NCI-H1694 (cell line): Measurements from ENCODE around the gene CDKL2.

ENCODE experiments used
- DNase-seq: peaks from one replicate; lab custom pipeline; 2025; lab: John Stamatoyannopoulos, UW

Gene CDKL2

DNA sequence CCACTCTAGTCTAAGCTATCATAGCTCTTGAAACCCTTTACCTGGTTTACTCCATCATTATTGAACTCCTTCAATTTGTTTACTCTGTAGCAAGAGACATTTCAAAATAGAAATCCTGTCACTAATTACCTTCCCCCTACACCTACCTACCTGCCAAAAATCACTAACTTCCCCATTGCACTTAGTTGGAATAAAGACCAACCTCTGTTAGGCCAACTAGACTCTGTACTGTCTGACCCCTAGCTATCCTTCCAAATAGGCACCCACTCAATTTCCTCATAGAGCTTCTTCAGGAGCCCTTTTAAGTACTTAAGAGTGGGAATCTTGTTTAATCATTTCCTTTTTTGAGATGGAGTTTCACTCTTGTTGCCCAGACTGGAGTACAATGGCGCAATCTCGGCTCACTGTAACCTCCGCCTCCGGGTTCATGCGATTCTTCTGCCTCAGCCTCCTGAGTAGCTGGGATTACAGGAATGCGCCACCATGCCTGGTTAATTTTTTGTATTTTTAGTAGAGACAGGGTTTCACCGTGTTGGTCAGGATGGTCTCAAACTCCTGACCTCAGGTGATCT lies 8.9 kb upstream of the CDKL2 start:
- no peak for DNase-seq

DNA sequence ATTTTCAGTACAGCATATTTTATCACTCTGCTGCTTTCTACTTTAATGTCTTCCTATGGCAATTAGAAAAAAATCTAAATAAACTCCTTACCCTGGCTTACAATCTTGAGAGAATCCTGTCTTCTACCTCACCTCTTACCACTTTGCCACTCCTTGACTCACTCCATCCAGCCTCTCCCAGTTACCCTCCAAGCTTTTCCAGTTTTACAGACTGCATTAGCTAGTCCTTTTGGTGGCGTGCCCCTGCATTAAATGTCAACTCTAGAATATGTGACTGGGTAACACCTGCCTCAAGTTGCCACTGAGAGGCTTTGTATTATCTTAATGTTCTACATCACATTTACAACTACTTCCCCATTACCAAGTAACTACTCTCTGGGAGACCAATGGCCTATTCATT lies 7.5 kb upstream of the CDKL2 start:
- no peak for DNase-seq

DNA sequence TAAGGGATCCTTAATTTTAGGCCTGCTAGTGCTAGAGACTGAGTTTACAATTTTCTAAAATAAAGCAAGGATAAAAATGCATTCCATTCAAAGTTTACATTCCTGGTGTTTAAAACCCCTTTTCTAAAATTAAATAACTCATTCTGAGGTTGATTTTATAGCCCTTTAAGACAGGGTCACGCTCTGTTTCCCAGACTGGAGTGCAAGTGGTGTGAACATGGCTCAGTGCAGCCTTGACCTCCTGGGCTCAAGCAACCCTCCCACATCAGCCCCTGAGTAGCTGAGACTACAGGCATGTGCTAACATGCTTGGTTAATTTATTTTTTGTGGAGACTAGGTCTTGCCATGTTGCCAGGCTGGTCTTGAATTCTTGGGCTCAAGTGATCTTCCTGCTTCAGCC lies 6.8 kb upstream of the CDKL2 start:
- DNase-seq: no peak

DNA sequence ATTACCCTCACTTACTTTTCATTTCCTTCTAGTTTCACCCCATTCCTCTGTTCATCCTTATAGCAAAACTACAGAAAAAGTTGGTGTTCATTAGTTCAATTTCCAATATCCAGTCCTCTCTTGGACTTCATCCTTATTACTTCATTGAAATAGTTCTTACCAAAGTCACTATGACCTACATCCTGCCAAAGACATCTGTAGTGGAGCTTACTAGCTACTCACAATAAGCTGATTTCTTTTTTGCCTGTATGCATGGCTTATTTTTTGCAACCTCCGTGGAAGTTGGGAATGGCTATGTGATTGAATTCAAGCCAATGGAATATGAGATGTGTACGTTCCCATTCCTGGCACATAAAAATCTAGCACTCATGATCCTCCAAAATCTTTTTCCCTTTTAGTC lies 4.6 kb upstream of the CDKL2 start:
- DNase-seq: no peak

DNA sequence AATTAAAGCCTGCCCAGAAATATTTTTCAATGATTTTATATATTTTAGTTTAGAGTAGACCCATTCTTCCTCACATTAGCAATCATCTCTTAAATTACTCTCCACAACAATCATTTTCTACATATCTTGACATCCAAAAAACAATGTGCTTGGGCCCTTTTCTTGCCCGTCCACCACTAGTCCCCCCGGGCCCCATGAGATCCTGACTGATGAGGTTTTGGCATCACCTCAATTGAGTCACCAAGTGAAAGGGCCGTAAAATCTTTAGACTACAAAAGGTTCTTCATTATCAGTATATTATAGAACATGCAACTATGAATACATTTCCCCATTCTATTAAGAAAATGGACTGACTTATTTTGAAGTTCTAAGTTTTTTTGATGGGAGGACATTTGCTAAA lies 4.0 kb upstream of the CDKL2 start:
- DNase-seq: no peak

DNA sequence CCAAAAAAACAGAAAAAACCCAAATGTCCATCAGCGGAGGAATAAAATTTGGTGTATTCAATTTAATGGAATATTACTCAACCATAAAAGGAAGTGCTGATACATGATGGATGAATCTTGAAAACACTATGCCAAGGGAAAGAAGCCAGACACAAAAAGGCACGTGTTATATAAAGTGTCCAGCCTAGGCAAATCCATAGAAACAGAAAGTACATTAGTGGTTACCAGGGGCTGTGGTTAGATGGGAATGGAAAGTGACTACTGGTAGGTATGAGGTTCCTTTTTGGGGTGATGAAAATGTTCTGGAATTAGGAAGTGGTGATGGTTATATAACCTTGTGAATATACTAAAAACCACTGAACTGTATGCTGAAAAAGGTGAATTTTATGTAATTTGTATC lies 3.5 kb upstream of the CDKL2 start:
- no peak for DNase-seq

DNA sequence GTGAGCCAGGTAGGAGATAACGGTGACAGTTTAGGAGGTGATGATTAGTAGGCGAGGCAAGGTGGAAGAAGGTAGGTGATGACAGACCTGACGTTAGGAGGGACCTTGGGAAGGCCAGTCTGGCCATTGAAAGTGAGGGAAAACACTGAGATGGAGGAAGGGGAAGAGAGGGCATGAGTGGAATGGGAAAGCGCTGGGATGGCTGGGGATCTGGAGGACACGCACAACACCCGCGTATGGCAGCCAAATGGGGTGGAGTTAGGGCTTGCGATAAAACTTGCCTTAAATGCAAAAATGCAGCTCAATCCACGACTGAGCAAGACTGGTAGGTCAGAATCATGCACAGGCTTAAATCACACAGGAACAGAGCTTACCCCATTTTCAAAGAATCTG lies 605 bp upstream of the CDKL2 start:
- DNase-seq: no peak

DNA sequence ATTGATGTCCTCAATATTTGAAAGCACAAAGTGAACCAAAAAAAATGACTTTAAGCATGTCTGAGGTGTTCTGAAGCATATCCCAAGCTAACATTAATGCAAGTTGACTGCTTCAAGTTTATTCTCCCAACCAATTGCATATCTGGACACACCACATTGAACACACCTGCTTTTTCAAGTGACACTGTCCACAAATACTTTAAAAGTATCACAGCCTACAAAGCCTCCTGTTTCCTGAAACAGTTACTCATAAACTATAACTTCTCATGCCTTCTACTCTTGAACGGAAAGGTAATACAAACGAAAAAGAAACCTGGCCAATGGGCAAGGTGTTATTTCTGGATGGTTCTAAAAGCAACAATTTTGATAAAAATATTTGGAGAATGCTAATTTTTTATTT lies 1.1 kb downstream of the CDKL2 start:
- DNase-seq: no peak

DNA sequence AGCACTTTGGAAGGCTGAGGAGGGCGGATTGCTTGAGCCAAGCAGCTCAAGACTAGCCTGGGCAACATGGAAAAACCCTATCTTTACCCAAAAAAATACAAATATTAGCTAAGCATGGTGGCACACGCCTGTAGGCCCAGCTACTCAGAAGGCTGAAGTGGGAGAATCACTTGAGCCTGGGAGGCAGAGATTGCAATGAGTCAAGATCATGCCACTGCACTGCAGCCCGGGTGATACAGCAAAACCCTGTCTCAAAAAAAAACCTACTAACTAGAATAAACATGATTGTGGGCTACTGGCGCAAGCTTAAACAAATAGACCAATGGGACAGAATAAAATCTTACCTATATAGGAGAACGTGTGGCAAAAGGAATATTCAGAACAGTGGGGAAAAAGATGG lies 7.3 kb downstream of the CDKL2 start:
- no peak for DNase-seq

DNA sequence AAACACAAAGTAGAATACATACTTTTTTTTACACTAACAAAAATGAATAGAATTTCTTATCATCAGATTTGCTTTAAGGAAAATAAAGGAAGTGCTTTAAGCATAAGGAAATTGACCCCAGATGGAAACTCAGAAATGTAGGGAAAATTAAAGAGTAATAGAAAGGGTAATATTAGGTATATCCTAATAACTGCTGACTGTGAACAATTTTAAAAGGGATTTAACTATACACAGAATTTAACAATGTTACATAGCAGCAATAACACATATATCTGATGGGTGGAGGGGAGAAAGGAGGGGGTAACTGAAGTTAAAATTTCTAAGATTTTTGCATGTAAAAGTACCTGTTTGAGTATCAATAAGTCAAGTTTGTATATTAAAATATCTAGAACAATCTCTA lies 8.6 kb downstream of the CDKL2 start:
- DNase-seq: no peak

DNA sequence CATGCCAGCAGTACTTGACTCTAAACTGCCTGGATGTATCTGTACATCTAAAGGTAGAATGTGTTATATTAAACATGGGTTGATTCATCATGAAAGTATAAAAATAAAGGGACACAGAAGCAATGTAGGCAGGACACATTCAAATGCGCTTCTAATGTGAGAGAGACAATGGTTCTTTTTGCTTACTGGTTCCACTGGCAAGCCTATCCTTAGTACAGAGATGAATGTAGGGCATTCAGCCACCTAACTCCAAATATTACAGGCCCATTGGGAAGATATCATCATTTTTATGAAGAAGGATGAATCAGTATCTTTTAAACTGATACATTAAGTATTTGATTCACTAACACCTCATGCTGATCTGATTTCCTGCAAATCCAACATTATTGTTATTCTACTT lies 18.0 kb downstream of the CDKL2 start:
- DNase-seq: no peak

DNA sequence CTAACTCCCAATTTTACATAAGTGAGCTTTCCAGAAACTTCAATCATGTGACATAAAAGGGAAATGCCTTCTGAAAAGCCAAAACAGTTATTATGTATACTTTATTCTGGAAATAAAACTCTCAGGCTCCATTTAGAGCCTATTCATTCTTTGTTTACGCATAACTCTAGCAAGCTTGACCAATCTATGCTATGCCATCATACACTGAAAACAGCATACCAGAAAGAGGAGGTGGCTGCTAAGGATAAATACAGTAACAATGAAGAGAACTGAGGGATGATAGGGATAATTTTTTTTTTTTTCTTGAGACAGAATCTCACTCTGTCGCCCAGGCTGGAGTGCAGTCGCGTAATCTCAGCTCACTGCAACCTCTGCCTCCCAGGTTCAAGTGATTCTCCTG lies 24.4 kb downstream of the CDKL2 start:
- no peak for DNase-seq

DNA sequence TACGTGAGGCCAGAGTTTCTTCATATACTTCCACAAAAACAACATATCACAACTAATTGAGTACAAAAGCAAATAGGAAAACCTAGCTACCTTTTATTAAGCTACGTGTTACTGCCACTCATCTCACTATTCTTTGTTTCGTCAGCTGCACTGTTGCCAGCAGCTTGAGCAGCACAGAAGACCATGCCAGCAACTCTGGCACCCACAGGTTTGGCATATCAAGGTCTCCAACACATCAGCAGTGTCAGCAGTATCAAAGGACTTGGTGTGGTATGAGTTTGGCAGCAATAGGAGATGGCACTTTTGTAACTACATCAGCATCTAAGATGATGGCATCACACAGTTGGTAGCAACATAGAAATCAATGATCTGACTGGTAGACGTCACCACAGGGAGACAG lies 30.7 kb downstream of the CDKL2 start:
- no peak for DNase-seq

DNA sequence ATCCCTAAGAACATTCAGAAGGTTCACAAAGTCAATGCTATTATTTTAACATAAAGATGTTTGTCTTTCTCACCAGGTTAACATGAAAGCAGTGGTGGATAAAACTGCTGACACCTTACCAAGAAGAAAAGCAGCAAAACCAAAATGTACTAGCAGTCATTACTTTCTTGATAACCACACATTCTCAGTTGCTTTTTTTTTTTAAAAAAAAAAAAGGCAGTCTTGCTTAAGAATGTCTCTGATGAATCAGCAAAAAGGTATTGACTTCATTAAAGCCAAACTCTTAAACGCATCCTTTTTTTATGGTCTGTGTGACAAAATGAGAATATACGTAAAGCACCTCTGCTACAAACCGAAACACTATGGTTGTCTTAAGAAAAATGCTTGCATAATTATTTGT lies 31.9 kb downstream of the CDKL2 start:
- no peak for DNase-seq

DNA sequence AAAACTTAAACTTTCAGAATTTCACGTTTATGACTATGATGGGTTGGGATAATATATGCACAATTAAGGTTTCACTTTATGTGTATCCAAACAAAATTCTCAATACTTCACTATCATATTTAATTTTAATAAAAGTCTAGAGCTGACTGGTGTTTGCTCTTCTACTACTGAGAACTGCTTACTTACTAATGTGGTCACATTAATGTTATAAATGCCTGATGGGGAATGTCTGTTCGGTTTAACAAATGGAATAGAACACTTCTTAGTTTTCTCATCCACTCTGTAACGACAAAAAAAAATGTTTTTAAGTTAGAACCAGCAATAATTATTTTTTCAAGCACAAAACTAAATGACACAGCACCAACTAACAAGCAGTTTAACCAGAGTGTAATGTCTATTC lies 34.3 kb downstream of the CDKL2 start:
- DNase-seq: no peak

DNA sequence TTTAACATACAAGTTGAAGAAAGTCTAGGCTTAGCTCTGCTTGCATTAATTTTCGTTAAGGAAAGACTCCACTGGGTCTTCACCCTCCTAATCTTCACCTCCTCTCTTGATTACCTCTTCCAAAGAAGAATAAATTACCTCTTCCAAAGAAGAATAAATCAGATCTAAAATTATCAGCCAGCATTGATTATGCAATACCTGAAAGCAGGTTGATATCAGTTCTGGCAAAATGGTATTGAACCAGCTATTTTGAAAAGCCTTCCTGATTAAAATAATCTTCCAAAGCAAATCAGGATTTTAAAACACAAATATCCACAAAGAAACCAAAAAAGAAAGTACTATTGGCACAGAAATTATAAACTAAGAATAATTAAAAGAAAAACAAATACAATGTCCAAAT lies 36.9 kb downstream of the CDKL2 start:
- no peak for DNase-seq

DNA sequence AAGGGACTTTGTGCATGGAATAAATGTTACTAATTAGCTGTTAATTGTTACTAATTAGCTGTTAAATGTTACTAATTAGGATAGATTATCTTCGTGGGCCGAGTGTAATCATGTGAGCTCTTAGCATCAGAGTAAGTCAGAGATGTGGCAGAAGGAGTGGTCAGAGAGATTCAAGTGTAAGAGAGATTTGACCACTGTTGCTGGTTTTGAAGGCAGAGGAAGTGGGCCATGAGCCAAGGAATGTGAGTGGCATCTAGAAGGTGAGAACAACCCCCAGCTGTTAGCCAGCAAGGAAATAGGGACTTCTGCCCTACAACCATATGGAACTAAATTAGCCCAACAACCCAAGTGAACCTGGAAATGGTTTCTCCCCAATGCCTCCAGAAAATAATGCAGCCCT lies 46.3 kb downstream of the CDKL2 start:
- DNase-seq: no peak

DNA sequence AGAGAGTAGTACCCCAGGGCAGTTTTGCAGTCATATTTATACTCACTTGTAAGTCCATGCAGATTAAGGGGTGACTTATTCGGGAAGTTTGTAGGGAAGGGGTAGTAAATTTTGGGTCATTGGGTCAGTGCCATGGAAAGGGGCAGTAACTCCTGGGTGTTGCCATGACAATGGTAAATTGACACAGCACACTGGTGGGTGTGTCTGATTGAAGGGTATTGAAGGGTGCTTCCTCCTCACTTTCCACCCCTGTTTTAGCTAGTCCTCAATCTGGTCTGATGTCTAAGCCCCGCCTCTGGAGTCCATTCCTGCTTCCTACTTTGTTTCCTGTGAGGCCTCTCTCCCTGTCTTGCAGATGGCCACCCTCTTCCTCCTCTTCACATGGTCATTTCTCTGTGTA lies 62.6 kb downstream of the CDKL2 start:
- no peak for DNase-seq

DNA sequence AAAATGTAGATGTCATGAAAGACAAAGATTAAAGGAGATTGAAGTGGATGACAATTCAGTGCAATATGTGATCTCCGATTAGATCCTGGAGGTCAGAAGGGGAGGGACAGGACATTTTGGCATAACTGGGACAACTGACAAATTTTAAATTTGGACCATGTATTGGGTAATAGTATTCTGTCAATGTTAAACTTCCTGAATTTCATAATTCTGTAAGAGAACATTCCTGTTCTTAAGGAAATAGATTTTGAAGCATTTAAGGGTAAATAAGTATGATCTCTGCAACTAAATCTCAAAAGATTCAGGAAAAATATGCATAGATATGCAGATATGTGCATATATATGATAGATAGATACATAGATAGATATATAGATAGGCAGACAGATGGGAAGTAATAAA lies 63.4 kb downstream of the CDKL2 start:
- DNase-seq: no peak

DNA sequence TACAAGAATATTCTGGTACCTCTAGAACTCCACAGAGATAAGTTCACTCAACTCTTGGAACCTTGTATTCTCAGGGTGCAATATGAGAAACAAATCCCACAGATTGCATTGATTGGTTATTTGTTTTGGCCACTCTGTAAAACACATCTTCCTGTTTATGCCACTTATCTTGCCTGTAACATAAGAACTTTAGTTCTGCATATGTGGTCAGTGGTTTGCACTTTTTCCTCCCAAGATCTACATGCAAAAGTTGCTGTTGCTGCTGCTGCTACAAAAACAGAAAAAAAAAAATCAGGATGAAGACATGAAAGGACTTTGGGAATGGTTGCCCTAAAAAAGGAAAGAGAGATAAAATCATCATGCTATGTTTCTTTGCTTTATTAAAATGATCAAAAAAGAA lies 64.8 kb downstream of the CDKL2 start:
- no peak for DNase-seq

DNA sequence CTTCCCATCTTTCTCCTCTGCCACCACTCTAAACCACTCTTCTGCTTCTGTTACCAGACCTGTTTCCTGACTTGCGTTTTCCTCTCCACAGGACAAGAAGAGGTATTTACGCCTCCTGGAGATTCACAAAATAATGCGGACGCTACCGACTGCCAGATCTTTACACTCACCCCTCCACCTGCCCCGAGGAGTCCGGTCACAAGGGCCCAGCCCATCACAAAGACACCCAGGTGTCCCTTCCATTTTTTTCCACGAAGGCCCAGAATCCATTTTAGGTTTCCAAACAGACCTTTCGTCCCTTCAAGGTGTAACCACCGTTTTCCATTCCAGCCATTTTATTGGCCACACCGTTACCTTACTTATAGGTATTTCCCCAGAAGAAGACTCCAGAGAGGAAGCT lies 66.3 kb downstream of the CDKL2 start:
- no peak for DNase-seq

DNA sequence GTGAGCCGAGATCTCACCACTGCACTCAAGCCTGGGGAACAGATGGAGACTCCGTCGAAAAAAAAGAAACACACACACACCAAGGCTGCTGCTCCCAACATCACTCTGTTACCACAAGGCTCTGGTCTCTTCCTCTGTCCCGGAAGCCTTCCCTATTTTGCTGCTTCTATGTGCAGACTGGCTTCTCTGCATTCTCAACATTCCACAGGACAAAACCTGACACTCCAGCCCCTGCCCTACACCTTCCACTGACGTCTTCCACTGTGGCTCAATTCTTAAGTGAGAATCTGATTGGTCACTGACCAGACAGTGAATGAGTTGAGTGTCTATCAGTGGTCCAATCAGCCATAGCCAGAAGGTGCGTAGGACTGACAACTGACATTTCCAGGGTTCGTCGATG lies 68.5 kb downstream of the CDKL2 start:
- DNase-seq: no peak

DNA sequence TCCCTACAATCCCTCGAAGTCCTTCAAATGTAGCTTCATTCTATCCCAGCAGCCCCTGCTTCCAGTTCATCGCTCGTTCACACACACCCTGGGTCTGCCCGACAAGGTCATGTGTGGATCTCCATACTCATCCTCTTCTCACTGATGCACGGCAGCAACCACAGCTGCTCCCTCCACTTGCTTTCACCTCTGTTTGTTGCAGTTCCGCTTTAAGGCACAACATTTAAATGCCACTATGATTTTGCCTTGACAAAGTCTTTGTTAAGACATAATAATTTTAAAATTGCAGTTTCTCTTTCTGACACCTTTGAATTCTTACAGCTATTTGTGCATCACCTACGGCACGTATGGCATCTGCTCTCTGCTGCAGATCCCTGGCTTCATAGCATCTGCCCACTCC lies 72.6 kb downstream of the CDKL2 start:
- no peak for DNase-seq

DNA sequence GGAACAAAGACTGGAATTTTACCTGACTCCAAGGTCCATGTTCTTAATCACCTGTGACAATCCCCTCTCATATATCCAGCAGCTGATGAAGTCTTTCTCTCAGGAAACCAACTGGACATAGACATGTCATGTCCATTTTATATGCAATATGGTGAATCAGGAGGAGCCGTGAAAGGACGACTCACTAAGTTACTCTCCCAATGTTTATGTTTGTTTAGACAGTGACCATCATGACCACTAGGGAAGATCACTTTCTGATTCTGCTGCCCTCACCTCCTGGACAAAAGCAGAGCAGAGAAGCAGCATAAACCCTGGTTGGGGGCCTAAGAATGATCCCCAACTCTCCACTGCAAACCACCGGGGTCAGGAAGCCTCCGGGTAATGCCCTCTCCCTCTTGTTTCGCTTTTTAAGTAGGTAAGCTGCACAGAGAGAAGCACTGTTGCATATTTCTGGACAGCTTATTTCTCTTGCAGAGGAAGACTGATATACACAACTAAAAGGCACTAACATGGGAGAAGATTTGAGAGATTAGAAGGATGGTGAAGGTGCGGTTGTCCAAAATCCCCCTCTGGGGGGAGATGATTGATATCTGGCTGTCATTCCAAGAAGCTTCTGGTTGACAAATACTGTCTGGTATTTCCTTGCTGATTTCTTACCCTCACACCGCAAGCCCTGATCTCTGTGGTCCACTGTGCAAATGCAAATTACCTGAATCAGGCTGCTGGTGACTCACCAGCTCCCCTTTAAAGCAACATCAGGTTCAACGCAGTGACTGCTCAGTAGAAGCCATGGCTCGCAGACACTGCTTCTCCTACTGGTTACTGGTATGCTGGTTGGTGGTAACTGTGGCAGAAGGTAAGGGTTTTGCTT lies 74.8 kb downstream of the CDKL2 start, which contains the start of gene ODAPH:
Gene ODAPH, plus strand, starts transcription at position 773 of the 871 bp plus-strand sequence. Its CDS starts 17 bp downstream, at position 790.
- no peak for DNase-seq
